PC-9 (cell line): ENCODE results near the gene PIH1D1. TPM values are rescaled to one million over a fixed set of nuclear protein-coding genes. Genes with fewer than 3 reads are reported as not detected.
A peak's percentile ranks its signal among the peaks of the same experiment; 100 is the strongest.

Source experiments
- BruUV-seq: library from RNA; stranded (reverse); fragments of 400-500 nt; replicated peaks from 2 replicates; lab custom pipeline; 2021; lab: Mats Ljungman, UMichigan
- CTCF ChIA-PET: fragments of 300-600 bp; sonication (Branson Sonifier 250); formaldehyde crosslinking; loops from one replicate; lab custom pipeline; 2022; ENCODE audit warnings: antibody characterized with exemption; lab: Charles Lee
- POLR2A ChIA-PET: fragments of 300-600 bp; sonication (Branson Sonifier 250); formaldehyde crosslinking; loops from one replicate; lab custom pipeline; 2022; ENCODE audit warnings: antibody characterized with exemption; ENCODE audit not compliant: unreplicated experiment; lab: Charles Lee
- DNase-seq, 2 experiments: peaks; one replicate each; pipeline versions ENCODE4 v3.0.0 to v3.0.0-alpha.2; 2015 to 2022; ENCODE audit warnings: mixed read lengths in 1 of 2
- H2AFZ ChIP-seq: fragments of 200-600 bp; sonication (generic); 2 replicates; pipeline ENCODE4 v1.8.1; 2017; ENCODE audit warnings: antibody characterized with exemption
- H3F3A ChIP-seq: fragments of 200-600 bp; sonication (generic); 2 replicates; pipeline ENCODE4 v1.8.1; 2017; ENCODE audit warnings: antibody characterized with exemption, mild to moderate bottlenecking, low read depth; ENCODE audit not compliant: insufficient read depth
- H3K27ac ChIP-seq: fragments of 200-600 bp; sonication (generic); 2 replicates; pipeline ENCODE4 v1.6.1; 2016; ENCODE audit warnings: mixed run types
- H3K27me3 ChIP-seq: fragments of 200-600 bp; sonication (generic); 2 replicates; pipeline ENCODE4 v1.6.1; 2016; ENCODE audit warnings: low read depth, mixed run types; ENCODE audit not compliant: insufficient read depth
- H3K36me3 ChIP-seq: fragments of 200-600 bp; sonication (generic); 2 replicates; pipeline ENCODE4 v1.6.1; 2016; ENCODE audit warnings: low read depth, mixed run types
- H3K4me1 ChIP-seq: fragments of 200-600 bp; sonication (generic); replicated peaks from 2 replicates; pipeline ENCODE4 v1.6.1; 2016; ENCODE audit warnings: mixed run types; ENCODE audit not compliant: insufficient read depth
- H3K4me2 ChIP-seq: fragments of 200-600 bp; sonication (generic); 2 replicates; pipeline ENCODE4 v1.6.1; 2017; ENCODE audit warnings: mixed run types
- H3K4me3 ChIP-seq: fragments of 200-600 bp; sonication (generic); 2 replicates; pipeline ENCODE4 v1.6.1; 2016; ENCODE audit warnings: mixed run types
- H3K79me2 ChIP-seq: fragments of 200-600 bp; sonication (generic); 2 replicates; pipeline ENCODE4 v1.6.1; 2017; ENCODE audit warnings: low read depth, mixed run types
- H3K9me2 ChIP-seq: fragments of 200-600 bp; sonication (generic); 2 replicates; pipeline ENCODE4 v1.8.1; 2017; ENCODE audit warnings: mild to moderate bottlenecking; ENCODE audit not compliant: insufficient read depth
- H3K9me3 ChIP-seq: fragments of 200-600 bp; sonication (generic); 2 replicates; pipeline ENCODE4 v1.8.1; 2016; ENCODE audit warnings: low read depth; ENCODE audit not compliant: insufficient read depth
- H4K20me1 ChIP-seq: fragments of 200-600 bp; sonication (generic); 2 replicates; pipeline ENCODE4 v1.8.1; 2017; ENCODE audit not compliant: insufficient read depth
- CTCF ChIP-seq: fragments of 200-600 bp; sonication (generic); conservative IDR thresholded peaks from 2 replicates; pipeline ENCODE4 v1.6.1; 2017; ENCODE audit warnings: mixed run types, antibody characterized with exemption, mild to moderate bottlenecking, moderate library complexity
- EZH2 ChIP-seq: fragments of 200-600 bp; sonication (generic); IDR thresholded peaks from 2 replicates; pipeline ENCODE4 v1.8.0; 2017; ENCODE audit warnings: antibody characterized with exemption, low read depth
- intact Hi-C: fragments of 100-400 bp; cut with micrococcal nuclease; formaldehyde crosslinking; loops from one replicate; pipeline ENCODE4 v1.10.0; 2022; ENCODE audit not compliant: unreplicated experiment
- total RNA-seq: library from RNA; stranded (reverse); gene quantifications from 2 replicates; pipeline ENCODE4 v1.2.3, GENCODE V29; 2021

The PIH1D1 gene
- total RNA-seq, 1 experiment from 2014 or later: 156 TPM

- H3K9me3 ChIP-seq: no peaks in the 10 kb centered on the region
- TF ChIP-seq EZH2: no peak
- no peak for TF ChIP-seq CTCF
- no peaks in the 10 kb centered on the region for H3K36me3 ChIP-seq
- H3K79me2 ChIP-seq: no peaks in the 10 kb centered on the region
- ChIA-PET POLR2A (no interaction called here), CTCF (no interaction called here)
- H3K4me2 ChIP-seq: no peak overlapping the region
- no peak overlapping the region for H3K27ac ChIP-seq
- H3K4me3 ChIP-seq: no peak overlapping the region
- no peak for DNase-seq
- no peaks in the 10 kb centered on the region for H3K9me2 ChIP-seq
- no peaks in the 10 kb centered on the region for H3K4me1 ChIP-seq
- intact Hi-C loops: no loop called here
- peaks cover 41% of the 10 kb centered on the region for H3K27me3 ChIP-seq
- H2AFZ ChIP-seq: no peak overlapping the region
- no peaks in the 10 kb centered on the region for H4K20me1 ChIP-seq
- peaks cover 6% of the 10 kb centered on the region; the same call in 1 of the 2 replicates for H3F3A ChIP-seq
- BruUV-seq: no TSS peak
Observed at GRCh38 chr19:49432141-49433073, 19.2 kb downstream of the PIH1D1 start.

- BruUV-seq: no TSS peak
- TF ChIP-seq EZH2: no peak
- TF ChIP-seq CTCF: no peak
- H3K4me3 ChIP-seq: no peak overlapping the region
- H4K20me1 ChIP-seq: no peaks in the 10 kb centered on the region
- no peak overlapping the region for H3K27ac ChIP-seq
- H3K4me1 ChIP-seq: no peaks in the 10 kb centered on the region
- H3K27me3 ChIP-seq: peaks cover 46% of the 10 kb centered on the region
- no peak overlapping the region for H2AFZ ChIP-seq
- H3K36me3 ChIP-seq: no peaks in the 10 kb centered on the region
- no peak for DNase-seq
- no peak overlapping the region for H3K4me2 ChIP-seq
- ChIA-PET POLR2A (no interaction called here), CTCF (no interaction called here)
- H3K9me2 ChIP-seq: no peaks in the 10 kb centered on the region
- intact Hi-C loops: no loop called here
- H3F3A ChIP-seq: peaks cover 6% of the 10 kb centered on the region; the same call in 1 of the 2 replicates
- H3K9me3 ChIP-seq: no peaks in the 10 kb centered on the region
- H3K79me2 ChIP-seq: no peaks in the 10 kb centered on the region
Observed at GRCh38 chr19:49431330-49431749, 20.3 kb downstream of the PIH1D1 start.

GRCh38 chr19:49430678-49431329, 20.8 kb downstream of the PIH1D1 start:
- no peak overlapping the region for H3K27ac ChIP-seq
- BruUV-seq: no TSS peak
- no peaks in the 10 kb centered on the region for H3K79me2 ChIP-seq
- no peaks in the 10 kb centered on the region for H3K36me3 ChIP-seq
- H3K4me1 ChIP-seq: no peaks in the 10 kb centered on the region
- no peak for DNase-seq
- peak; percentile 36; the same call in 1 of the 2 replicates for TF ChIP-seq CTCF
- TF ChIP-seq EZH2: no peak
- no peaks in the 10 kb centered on the region for H4K20me1 ChIP-seq
- H3K9me3 ChIP-seq: no peaks in the 10 kb centered on the region
- H2AFZ ChIP-seq: no peak overlapping the region
- H3F3A ChIP-seq: peaks cover 6% of the 10 kb centered on the region; the same call in 1 of the 2 replicates
- ChIA-PET POLR2A (no interaction called here), CTCF (no interaction called here)
- H3K4me3 ChIP-seq: no peak overlapping the region
- no peak overlapping the region for H3K4me2 ChIP-seq
- intact Hi-C loops: no loop called here
- H3K27me3 ChIP-seq: peaks cover 51% of the 10 kb centered on the region
- no peaks in the 10 kb centered on the region for H3K9me2 ChIP-seq
